GM12801 (cell line): Measurements from ENCODE around the gene IFI27L1.

Experiments
- CTCF ChIP-seq: IDR thresholded peaks from one replicate; pipeline ENCODE4 v1.5.1; 2011; ENCODE audit warnings: control low read depth; ENCODE audit not compliant: insufficient read length; ENCODE audit errors: extremely low read depth

IFI27L1 gene

GRCh38 chr14:94100847-94101246 is 19.7 kb downstream of the IFI27L1 start:
- TF ChIP-seq CTCF, result no peak

GRCh38 chr14:94101748-94102147 is 20.6 kb downstream of the IFI27L1 start:
- TF ChIP-seq CTCF, result no peak

- no peak for TF ChIP-seq CTCF
These were observed 21.8 kb downstream of the IFI27L1 start for GRCh38 chr14:94102768-94103482.

DNA sequence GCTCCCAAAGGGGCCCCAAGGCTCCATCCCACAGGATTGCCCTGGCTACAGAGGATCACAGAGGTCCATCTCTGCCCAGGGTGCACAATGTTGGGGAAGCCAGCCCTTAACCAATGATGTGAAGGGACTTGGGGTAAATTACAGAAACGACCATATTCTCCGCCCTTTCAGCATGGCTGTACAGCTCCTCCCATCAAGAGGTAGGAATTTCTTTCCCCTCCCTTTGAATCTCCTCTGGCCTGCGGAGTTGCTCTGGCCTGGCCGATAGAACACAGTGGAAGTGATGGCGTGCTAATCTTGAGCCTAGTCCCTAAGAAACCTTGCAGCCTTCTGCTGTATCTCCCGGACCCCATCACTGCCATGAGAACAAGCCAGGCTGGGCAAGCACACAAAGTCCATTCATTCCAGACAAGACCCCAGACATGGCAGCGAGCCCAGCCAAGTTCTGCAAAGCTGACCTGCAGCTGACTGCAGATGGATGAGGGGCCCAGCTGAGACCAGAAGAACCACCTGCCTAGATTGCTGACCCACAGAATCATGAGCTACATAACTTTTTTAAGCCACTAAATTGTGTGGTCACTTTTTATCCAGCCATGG is 22.5 kb downstream of the IFI27L1 start:
- TF ChIP-seq CTCF, result no peak

GRCh38 chr14:94104731-94105130 is 23.6 kb downstream of the IFI27L1 start:
- no peak for TF ChIP-seq CTCF

- TF ChIP-seq CTCF, result no peak
These were observed 28.8 kb downstream of the IFI27L1 start for GRCh38 chr14:94109915-94110250.

GRCh38 chr14:94110552-94111181 is 29.6 kb downstream of the IFI27L1 start, which contains the start of gene IFI27:
Gene IFI27 (plus strand): TSS chr14:94110736.
- no peak for TF ChIP-seq CTCF
